GM12891 (cell line): Measurements from ENCODE around the gene ATP6AP1.

Experiments
- POLR2A ChIP-seq: IDR thresholded peaks from 2 replicates; pipeline ENCODE4 v1.6.1; 2011; ENCODE audit warnings: low read depth, low read length, control low read depth
- POLR2AphosphoS5 ChIP-seq: IDR thresholded peaks from 2 replicates; pipeline ENCODE4 v1.6.1; 2011; ENCODE audit warnings: low read depth, low read length, control low read depth
- SPI1 ChIP-seq: IDR thresholded peaks from 2 replicates; pipeline ENCODE4 v1.6.1; 2011; ENCODE audit warnings: low read depth, low read length, control low read depth
- TAF1 ChIP-seq: IDR thresholded peaks from 2 replicates; pipeline ENCODE4 v1.6.1; 2011; ENCODE audit warnings: low read depth, low read length, control low read depth

DNA sequence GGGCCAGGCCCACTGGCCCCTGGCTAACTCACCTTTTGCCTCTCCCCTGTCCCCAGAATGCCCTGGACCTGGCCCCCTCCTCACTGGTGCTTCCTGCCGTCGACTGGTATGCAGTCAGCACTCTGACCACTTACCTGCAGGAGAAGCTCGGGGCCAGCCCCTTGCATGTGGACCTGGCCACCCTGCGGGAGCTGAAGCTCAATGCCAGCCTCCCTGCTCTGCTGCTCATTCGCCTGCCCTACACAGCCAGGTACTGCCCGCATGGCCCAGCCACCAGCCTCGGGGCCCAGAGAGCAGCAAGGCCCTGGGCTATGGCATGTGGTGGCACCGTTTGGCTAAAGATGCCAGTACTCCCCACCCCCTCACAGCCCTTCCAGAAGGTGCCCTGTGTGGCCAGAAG is 3.7 kb downstream of the ATP6AP1 start:
- no peak for TF ChIP-seq POLR2AphosphoS5
- TF ChIP-seq POLR2A, result no peak
- no peak for TF ChIP-seq TAF1
- TF ChIP-seq SPI1, result no peak
